ENCODE data around the gene ORAI1.
A peak's percentile ranks its signal among the peaks of the same experiment; 100 is the strongest.
"Not testable (repeated sequence)": the region's sequence is repeated elsewhere in the genome, so short reads cannot be mapped to it uniquely, and the experiment has no call there.

Gene ORAI1

GRCh38 chr12:121608301-121608700, 18.0 kb upstream of the ORAI1 start:
- no peak for DNase-seq

GRCh38 chr12:121610239-121611149, 15.8 kb upstream of the ORAI1 start:
- no peak for DNase-seq

GRCh38 chr12:121611306-121611705, 15.0 kb upstream of the ORAI1 start:
- DNase-seq, result peak; percentile 33

- no peak for DNase-seq
These were observed 12.9 kb upstream of the ORAI1 start for GRCh38 chr12:121613462-121613861.

- peak; percentile 35 for DNase-seq
These were observed 11.4 kb upstream of the ORAI1 start for GRCh38 chr12:121614872-121615467.

GRCh38 chr12:121618659-121619233, 7.6 kb upstream of the ORAI1 start:
- no peak for DNase-seq

- DNase-seq, result no peak
These were observed 5.9 kb upstream of the ORAI1 start for GRCh38 chr12:121620333-121620891.

GRCh38 chr12:121626853-121627640, 717 bp downstream of the ORAI1 start:
- DNase-seq, result peak; percentile 91

- DNase-seq, result peak; percentile 29
These were observed 1.7 kb downstream of the ORAI1 start for GRCh38 chr12:121628037-121628436.

GRCh38 chr12:121628536-121628935, 2.2 kb downstream of the ORAI1 start:
- no peak for DNase-seq

GRCh38 chr12:121630791-121631355, 4.5 kb downstream of the ORAI1 start:
- DNase-seq, result no peak

- no peak for DNase-seq
These were observed 6.0 kb downstream of the ORAI1 start for GRCh38 chr12:121632069-121632970.

- not testable (repeated sequence) for DNase-seq
These were observed 7.5 kb downstream of the ORAI1 start for GRCh38 chr12:121633833-121634196.

GRCh38 chr12:121634836-121635235, 8.5 kb downstream of the ORAI1 start:
- DNase-seq, result no peak

- DNase-seq, result peak; percentile 64
These were observed 11.0 kb downstream of the ORAI1 start for GRCh38 chr12:121637231-121637914.

- no peak for DNase-seq
These were observed 12.2 kb downstream of the ORAI1 start for GRCh38 chr12:121638298-121639202.

- no peak for DNase-seq
These were observed 15.0 kb downstream of the ORAI1 start for GRCh38 chr12:121641343-121641630.

GRCh38 chr12:121648458-121649028, 22.2 kb downstream of the ORAI1 start:
- no peak for DNase-seq

GRCh38 chr12:121649322-121649721, 23.0 kb downstream of the ORAI1 start:
- DNase-seq, result no peak
